ENCODE data around the gene INSR. TPM values are rescaled to one million over a fixed set of nuclear protein-coding genes. Genes with fewer than 3 reads are reported as not detected.

INSR gene
- total and polyA plus RNA-seq, 10 of the 15 experiments (the other 5 are each of a cell fraction or from before 2014, with no cell fraction given): 4.2 to 34.9 (median 13.6) TPM

DNA sequence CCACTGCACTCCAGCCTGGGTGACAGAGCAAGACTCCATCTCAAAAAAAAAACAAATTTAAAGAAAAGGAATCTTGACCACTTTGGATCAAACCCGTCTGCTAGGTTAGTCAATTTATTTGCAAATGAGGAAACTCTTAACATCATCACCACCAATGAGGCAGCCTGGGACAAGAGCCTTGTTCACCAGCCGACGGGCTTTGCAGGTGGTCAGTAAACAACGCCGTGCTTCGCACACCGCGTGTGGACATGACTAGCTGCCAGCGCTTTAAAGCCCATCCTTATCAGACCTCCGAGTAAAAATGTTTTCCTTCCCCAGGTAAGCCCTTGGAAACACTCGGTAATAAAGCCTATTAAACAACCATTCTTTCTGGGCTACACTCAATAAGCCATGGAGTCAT lies 41.9 kb downstream of the INSR start:
- RAD21 ChIA-PET (ENCODE audit: unreplicated experiment): no interaction called here
- in situ Hi-C loops (cut with MboI): no loop called here
- Histone ChIP-seq H3K27me3 (replicated peaks in 1 of 2; ENCODE audit: control insufficient read depth in 2 of 2, insufficient read depth in 2 of 2, low read length in 1 of 2) (no peaks in the 10 kb centered on the region), H3K27ac (ENCODE audit: control insufficient read depth, insufficient read depth) (no peak overlapping the region), H3K4me3 (no peak overlapping the region), H3K4me1 (ENCODE audit: control insufficient read depth, insufficient read depth, low read length) (peaks cover 3% of the 10 kb centered on the region), H3K9me3 (replicated peaks; ENCODE audit: control insufficient read depth, insufficient read depth, low read length) (no peaks in the 10 kb centered on the region; the same call in 2 of the 3 replicates), H3K36me3 (ENCODE audit: control insufficient read depth in 2 of 2, insufficient read depth in 2 of 2, low read length in 1 of 2) (no peaks in the 10 kb centered on the region; a peak in 2 of 4 replicates), H3K79me2 (ENCODE audit: control insufficient read depth, insufficient read depth, low read length) (peaks cover 26% of the 10 kb centered on the region), H4K20me1 (ENCODE audit: control insufficient read depth, insufficient read depth) (no peaks in the 10 kb centered on the region), H2AFZ (ENCODE audit: control insufficient read depth, low read depth, low read length) (no peak overlapping the region), H3K4me2 (ENCODE audit: control insufficient read depth, insufficient read depth) (no peak overlapping the region), H3K9ac (ENCODE audit: control insufficient read depth, insufficient read depth, low read length) (no peak overlapping the region)
- CTCF ChIA-PET: no interaction called here
- POLR2A ChIA-PET: no interaction called here
- FAIRE-seq: no peak
- BruUV-seq (replicated peaks): no TSS peak
- 95% methylated on average over 11 of the region's 11 CpGs for WGBS (ENCODE audit: insufficient coverage, insufficient replicate concordance, low lambda C conversion rate, missing lambda C conversion rate)
- no peak for DNase-seq (ENCODE audit: low read depth, low spot score)
- intact Hi-C loops (cut with micrococcal nuclease; ENCODE audit: unreplicated experiment): no loop called here
- SMC1A ChIA-PET (ENCODE audit: uncharacterized antibody, unreplicated experiment): no interaction called here
- no peak for ATAC-seq
- TF ChIP-seq, protein P1, sequence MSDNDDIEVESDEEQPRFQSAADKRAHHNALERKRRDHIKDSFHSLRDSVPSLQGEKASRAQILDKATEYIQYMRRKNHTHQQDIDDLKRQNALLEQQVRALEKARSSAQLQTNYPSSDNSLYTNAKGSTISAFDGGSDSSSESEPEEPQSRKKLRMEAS (IDR thresholded peaks at IDR 0.05; ENCODE audit: low read depth, low read length): no peak
- peak; percentile 64 for TF ChIP-seq PBX3 (IDR thresholded peaks at IDR 0.05; ENCODE audit: insufficient replicate concordance, low read depth, low read length)
- TF ChIP-seq, protein P2, sequence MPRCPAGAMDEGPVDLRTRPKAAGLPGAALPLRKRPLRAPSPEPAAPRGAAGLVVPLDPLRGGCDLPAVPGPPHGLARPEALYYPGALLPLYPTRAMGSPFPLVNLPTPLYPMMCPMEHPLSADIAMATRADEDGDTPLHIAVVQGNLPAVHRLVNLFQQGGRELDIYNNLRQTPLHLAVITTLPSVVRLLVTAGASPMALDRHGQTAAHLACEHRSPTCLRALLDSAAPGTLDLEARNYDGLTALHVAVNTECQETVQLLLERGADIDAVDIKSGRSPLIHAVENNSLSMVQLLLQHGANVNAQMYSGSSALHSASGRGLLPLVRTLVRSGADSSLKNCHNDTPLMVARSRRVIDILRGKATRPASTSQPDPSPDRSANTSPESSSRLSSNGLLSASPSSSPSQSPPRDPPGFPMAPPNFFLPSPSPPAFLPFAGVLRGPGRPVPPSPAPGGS (IDR thresholded peaks at IDR 0.05; ENCODE audit: borderline replicate concordance, insufficient read depth, low read depth, low read length, poor library complexity, severe bottlenecking): peak; percentile 98
- no peak for TF ChIP-seq STAT1 (conservative IDR thresholded peaks at IDR 0.05)

All from GM12878 (cell line).